Mucosa of stomach (tissue), 1 donor: ENCODE measurements around the gene PARP8.
"Not testable (repeated sequence)": the region's sequence is repeated elsewhere in the genome, so short reads cannot be mapped to it uniquely, and the experiment has no call there.

ENCODE experiments used
- H3K27me3 ChIP-seq: one replicate; pipeline ENCODE4 v1.7.0; 2013; ENCODE audit warnings: mild to moderate bottlenecking, low read length; ENCODE audit not compliant: control insufficient read depth, insufficient read depth
- H3K36me3 ChIP-seq: one replicate; pipeline ENCODE4 v1.7.0; 2013; ENCODE audit warnings: low read length; ENCODE audit not compliant: control insufficient read depth, insufficient read depth
- H3K4me1 ChIP-seq: one replicate; pipeline ENCODE4 v1.7.0; 2013; ENCODE audit warnings: mild to moderate bottlenecking, low read length; ENCODE audit not compliant: control insufficient read depth, insufficient read depth
- H3K4me3 ChIP-seq: one replicate; pipeline ENCODE4 v1.7.0; 2013; ENCODE audit warnings: low read length
- H3K9ac ChIP-seq: one replicate; pipeline ENCODE4 v1.7.0; 2013; ENCODE audit warnings: mild to moderate bottlenecking, low read length, moderate library complexity
- H3K9me3 ChIP-seq: one replicate; pipeline ENCODE4 v1.7.0; 2013; ENCODE audit warnings: mild to moderate bottlenecking, low read length, moderate library complexity; ENCODE audit not compliant: control insufficient read depth
- donor health status: Pancreatic carcinoma.

Gene PARP8

DNA sequence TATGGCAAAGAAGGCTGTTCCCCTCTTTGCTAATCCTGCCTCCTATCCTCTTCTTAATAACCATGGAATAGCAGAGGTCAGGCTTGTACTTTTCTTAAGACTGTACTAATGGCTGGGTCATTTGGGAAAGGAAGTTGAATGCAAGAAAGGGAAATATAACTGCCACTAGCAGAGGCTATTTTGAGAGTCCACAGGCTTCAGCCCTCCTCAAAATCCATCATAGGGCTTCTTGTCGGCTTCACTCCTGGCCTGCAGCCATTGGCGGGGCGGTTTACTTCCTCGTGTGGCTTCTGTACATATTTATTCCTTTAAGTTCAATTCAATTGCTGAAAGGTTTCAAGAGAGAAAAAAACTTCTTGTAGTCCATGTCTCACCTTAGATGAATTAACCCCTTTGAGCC is 2.8 kb upstream of the PARP8 start:
- H3K36me3 ChIP-seq = no peaks in the 10 kb centered on the region
- no peak overlapping the region for H3K4me3 ChIP-seq

DNA sequence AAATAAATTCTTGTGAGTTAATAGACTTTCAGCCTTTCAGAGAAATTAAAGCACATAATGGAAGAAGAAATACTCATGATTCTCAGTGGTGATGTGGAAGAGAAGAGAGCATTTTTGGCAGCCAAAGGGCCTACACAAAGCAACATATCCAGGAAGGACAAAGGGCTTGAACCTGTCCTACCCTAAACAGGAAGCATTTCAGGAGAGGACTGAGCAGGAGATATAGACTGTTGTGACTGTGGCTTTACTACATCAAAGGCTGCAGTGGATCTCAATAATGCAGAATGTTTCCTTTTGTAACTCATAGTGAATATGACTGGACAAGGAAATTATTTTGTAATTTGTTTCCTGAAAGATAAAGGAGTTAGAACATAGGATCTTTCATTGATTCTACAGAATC is 1.3 kb upstream of the PARP8 start:
- Histone ChIP-seq H3K4me1 (peaks cover 23% of the 10 kb centered on the region), H3K4me3 (no peak overlapping the region), H3K9ac (peak overlapping the region; percentile 17), H3K9me3 (no peaks in the 10 kb centered on the region), H3K36me3 (no peaks in the 10 kb centered on the region), H3K27me3 (no peaks in the 10 kb centered on the region)

More for the DNA sequence above, 2.8 kb upstream of the PARP8 start:
- Histone ChIP-seq H3K9me3 (no peaks in the 10 kb centered on the region), H3K9ac (no peak overlapping the region), H3K4me1 (peaks cover 23% of the 10 kb centered on the region), H3K27me3 (no peaks in the 10 kb centered on the region)

DNA sequence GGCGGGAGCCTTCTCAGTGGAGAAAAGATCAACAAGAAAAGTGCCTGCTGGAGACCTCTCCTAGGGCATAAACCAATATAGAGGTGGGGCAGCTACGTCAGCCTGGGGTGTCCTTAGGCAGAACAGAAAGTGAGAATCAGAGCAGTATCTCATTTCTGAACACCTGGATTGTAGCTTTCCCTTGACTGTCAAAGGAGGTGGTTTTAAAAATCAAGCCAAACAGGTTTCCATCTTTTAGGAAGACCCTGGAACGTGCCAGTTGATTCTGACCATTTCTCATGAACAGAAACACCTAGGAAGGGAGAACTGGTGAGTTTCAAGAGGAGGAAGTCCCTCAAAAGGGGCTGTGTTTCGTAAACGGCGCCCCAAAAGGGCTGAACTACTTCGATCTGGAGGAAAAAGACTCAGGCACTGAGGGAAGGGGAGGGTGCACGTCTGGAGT is 655 bp upstream of the PARP8 start:
- Histone ChIP-seq H3K4me1 (peaks cover 23% of the 10 kb centered on the region), H3K9ac (peak overlapping the region; percentile 99)
- not testable (repeated sequence) for H3K36me3 ChIP-seq, H3K4me3 ChIP-seq, H3K27me3 ChIP-seq, H3K9me3 ChIP-seq

DNA sequence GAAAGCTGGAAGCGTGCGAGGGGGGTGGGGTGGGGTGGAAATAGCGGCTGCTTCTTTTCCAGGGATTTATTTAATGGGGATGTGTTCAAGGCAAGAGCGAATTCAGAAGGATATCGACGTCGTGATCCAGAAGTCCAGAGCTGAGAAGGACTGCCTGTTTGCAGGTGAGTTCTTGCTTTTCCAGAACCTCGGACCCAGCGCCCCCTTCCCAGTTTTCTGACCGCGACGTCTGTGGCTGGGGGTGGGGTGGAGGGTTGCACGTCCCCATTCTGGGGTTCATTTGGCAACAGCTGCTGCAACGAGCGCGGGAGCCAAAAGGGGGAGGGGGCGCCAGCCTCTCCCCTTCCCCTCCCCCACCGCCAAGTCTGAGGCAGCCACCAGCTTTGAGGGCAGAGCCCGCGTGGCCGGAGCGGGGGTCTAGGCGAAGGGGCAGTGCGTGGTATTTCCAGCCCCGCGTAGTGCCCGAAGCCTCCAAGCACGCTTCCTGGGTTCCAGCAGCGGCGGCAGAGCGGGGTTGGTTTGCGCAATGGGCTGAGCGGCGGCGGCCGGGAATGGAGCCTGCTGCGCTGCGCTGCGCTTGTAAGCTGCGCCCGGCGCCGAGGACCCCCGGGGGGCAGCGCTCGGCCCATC is 701 bp downstream of the PARP8 start:
- Histone ChIP-seq H3K9me3 (no peaks in the 10 kb centered on the region), H3K4me1 (peaks cover 23% of the 10 kb centered on the region), H3K9ac (peak overlapping the region; percentile 99), H3K27me3 (no peaks in the 10 kb centered on the region), H3K36me3 (no peaks in the 10 kb centered on the region), H3K4me3 (peak overlapping the region; percentile 90)

- peak overlapping the region; percentile 90 for H3K4me3 ChIP-seq
- no peaks in the 10 kb centered on the region for H3K27me3 ChIP-seq
- H3K9me3 ChIP-seq = no peaks in the 10 kb centered on the region
- no peaks in the 10 kb centered on the region for H3K36me3 ChIP-seq
- peak overlapping the region; percentile 99 for H3K9ac ChIP-seq
- H3K4me1 ChIP-seq = peaks cover 23% of the 10 kb centered on the region
Measured at GRCh38 chr5:50667653-50668595, 1.5 kb downstream of the PARP8 start.

- not testable (repeated sequence) for H3K9me3 ChIP-seq, H3K27me3 ChIP-seq, H3K36me3 ChIP-seq
- Histone ChIP-seq H3K4me3 (peak overlapping the region; percentile 90), H3K9ac (peak overlapping the region; percentile 99), H3K4me1 (peaks cover 23% of the 10 kb centered on the region)
Measured at GRCh38 chr5:50668636-50669035, 2.2 kb downstream of the PARP8 start.

GRCh38 chr5:50672663-50673062 is 6.2 kb downstream of the PARP8 start:
- Histone ChIP-seq H3K36me3 (no peaks in the 10 kb centered on the region), H3K9me3 (no peaks in the 10 kb centered on the region), H3K4me1 (no peaks in the 10 kb centered on the region), H3K4me3 (no peak overlapping the region), H3K27me3 (no peaks in the 10 kb centered on the region), H3K9ac (no peak overlapping the region)

- not testable (repeated sequence) for H3K4me3 ChIP-seq, H3K9me3 ChIP-seq, H3K4me1 ChIP-seq, H3K36me3 ChIP-seq, H3K9ac ChIP-seq, H3K27me3 ChIP-seq
Measured at GRCh38 chr5:50673444-50673843, 7.0 kb downstream of the PARP8 start.

DNA sequence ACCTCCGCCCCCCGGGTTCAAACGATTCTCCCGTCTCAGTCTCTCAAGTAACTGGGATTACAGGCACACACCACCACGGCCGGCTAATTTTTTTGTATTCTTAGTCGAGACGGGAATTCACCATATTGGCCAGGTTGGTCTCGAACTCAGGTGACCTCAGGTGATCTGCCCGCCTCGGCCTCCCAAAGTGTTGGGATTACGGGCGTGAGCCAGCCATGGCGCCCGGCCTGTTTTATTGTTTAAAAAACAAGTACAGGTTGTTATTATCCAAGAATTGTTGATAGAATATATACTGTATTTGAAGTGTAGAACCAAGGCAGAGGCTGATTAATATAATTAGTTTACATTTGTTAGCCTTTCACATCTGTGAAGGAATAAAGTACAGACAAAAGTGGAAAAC is 8.9 kb downstream of the PARP8 start:
- no peaks in the 10 kb centered on the region for H3K9me3 ChIP-seq
- H3K4me3 ChIP-seq = no peak overlapping the region
- no peaks in the 10 kb centered on the region for H3K27me3 ChIP-seq
- no peak overlapping the region for H3K9ac ChIP-seq
- no peaks in the 10 kb centered on the region for H3K4me1 ChIP-seq
- no peaks in the 10 kb centered on the region for H3K36me3 ChIP-seq

DNA sequence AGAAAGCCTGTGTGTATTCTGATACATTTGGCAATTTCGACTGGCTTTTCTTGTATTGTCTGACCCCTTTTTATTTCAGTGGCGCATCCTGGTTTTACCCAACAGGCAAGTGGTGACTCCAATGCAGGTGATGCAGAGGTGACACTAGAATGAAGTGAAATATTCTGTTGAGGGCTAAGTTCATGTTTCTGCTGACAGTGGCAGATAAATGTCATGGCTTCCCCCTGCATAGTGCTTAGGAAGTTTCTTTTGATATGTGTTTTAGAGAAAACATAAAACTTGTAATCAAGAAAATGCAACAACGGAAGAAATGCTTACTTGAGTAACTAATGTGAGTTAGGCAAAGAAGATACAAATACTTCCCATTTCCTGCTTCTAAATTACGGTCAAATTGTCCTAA is 13.1 kb downstream of the PARP8 start:
- H3K27me3 ChIP-seq = not testable (repeated sequence)

GRCh38 chr5:50684721-50685120 is 18.3 kb downstream of the PARP8 start:
- Histone ChIP-seq H3K27me3 (no peaks in the 10 kb centered on the region), H3K9ac (no peak overlapping the region), H3K4me3 (no peak overlapping the region), H3K9me3 (no peaks in the 10 kb centered on the region), H3K36me3 (no peaks in the 10 kb centered on the region), H3K4me1 (no peaks in the 10 kb centered on the region)

More for the DNA sequence above, 13.1 kb downstream of the PARP8 start:
- H3K9me3 ChIP-seq, H3K4me1 ChIP-seq, H3K36me3 ChIP-seq, H3K9ac ChIP-seq, H3K4me3 ChIP-seq: not testable (repeated sequence)

GRCh38 chr5:50687548-50687947 is 21.1 kb downstream of the PARP8 start:
- no peaks in the 10 kb centered on the region for H3K36me3 ChIP-seq
- no peaks in the 10 kb centered on the region for H3K9me3 ChIP-seq
- no peaks in the 10 kb centered on the region for H3K4me1 ChIP-seq
- no peak overlapping the region for H3K9ac ChIP-seq
- H3K4me3 ChIP-seq = no peak overlapping the region
- H3K27me3 ChIP-seq = no peaks in the 10 kb centered on the region
